ENCODE data around the gene YAE1.
A peak's percentile ranks its signal among the peaks of the same experiment; 100 is the strongest.

Gene YAE1

DNA sequence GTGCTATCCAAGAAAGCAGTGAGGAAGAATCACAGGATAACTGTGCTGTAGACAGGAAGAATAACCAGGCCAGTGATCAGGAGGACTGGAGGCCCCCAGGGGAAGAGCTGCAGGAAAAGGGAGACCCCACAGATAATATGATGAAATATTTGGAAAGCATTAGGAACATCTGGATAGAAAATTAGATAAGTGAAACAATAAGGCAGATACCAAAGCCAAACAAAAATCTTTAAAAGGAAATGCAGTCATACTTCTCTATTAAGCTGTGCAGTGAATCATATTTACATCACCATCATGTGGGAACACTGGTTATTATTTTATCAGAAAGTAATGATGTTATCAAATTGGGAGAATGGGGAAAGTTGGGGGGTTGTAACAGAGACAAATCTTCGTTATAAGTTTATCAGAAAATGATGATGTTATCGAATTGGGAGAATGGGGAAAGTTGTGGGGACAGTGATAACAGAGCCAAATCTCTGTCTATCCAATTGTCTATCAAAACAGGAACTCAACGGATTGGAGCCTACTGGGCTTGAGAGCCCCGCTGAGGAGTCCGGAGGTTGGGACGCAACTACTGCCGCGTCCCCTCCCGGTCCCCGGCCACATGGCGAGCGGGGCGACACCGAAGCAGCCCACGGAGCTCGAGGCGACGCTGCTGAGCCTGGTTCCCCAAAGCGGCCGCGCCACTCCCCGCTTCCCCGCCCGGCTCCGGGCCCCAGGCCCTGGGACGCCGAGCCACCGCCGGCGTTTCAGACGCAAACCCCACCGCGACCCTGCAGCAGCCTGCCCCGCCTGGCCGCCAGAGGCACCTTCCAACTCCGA, 43.1 kb downstream of the YAE1 start (continued):
- TF ChIP-seq OSR1 (CRISPR knock-in tag; IDR thresholded peaks at IDR 0.05) (no peak), SNAI2 (CRISPR knock-in tag; IDR thresholded peaks at IDR 0.05) (0 out of 2 replicates have a peak, but pooled peaks have one; percentile 12), BACH2 (CRISPR knock-in tag; IDR thresholded peaks at IDR 0.05; ENCODE audit: borderline replicate concordance) (no peak), TOX (CRISPR knock-in tag; IDR thresholded peaks at IDR 0.05; ENCODE audit: borderline replicate concordance) (no peak), ZNF8 (CRISPR knock-in tag; IDR thresholded peaks at IDR 0.05) (0 out of 2 replicates have a peak, but pooled peaks have one; percentile 12)
- TF ChIP-seq, protein P1, sequence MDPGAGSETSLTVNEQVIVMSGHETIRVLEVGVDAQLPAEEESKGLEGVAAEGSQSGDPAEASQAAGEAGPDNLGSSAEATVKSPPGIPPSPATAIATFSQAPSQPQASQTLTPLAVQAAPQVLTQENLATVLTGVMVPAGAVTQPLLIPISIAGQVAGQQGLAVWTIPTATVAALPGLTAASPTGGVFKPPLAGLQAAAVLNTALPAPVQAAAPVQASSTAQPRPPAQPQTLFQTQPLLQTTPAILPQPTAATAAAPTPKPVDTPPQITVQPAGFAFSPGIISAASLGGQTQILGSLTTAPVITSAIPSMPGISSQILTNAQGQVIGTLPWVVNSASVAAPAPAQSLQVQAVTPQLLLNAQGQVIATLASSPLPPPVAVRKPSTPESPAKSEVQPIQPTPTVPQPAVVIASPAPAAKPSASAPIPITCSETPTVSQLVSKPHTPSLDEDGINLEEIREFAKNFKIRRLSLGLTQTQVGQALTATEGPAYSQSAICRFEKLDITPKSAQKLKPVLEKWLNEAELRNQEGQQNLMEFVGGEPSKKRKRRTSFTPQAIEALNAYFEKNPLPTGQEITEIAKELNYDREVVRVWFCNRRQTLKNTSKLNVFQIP (CRISPR knock-in tag; IDR thresholded peaks at IDR 0.05; ENCODE audit: borderline replicate concordance, low read depth), result no peak
- TF ChIP-seq, protein P2, sequence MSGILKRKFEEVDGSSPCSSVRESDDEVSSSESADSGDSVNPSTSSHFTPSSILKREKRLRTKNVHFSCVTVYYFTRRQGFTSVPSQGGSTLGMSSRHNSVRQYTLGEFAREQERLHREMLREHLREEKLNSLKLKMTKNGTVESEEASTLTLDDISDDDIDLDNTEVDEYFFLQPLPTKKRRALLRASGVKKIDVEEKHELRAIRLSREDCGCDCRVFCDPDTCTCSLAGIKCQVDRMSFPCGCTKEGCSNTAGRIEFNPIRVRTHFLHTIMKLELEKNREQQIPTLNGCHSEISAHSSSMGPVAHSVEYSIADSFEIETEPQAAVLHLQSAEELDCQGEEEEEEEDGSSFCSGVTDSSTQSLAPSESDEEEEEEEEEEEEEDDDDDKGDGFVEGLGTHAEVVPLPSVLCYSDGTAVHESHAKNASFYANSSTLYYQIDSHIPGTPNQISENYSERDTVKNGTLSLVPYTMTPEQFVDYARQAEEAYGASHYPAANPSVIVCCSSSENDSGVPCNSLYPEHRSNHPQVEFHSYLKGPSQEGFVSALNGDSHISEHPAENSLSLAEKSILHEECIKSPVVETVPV (CRISPR knock-in tag; IDR thresholded peaks at IDR 0.05), result no peak

GRCh38 chr7:39609935-39610263, 43.7 kb downstream of the YAE1 start:
- peak; percentile 14 for ATAC-seq
- no peak for TF ChIP-seq ZNF565 (CRISPR knock-in tag; conservative IDR thresholded peaks at IDR 0.05; ENCODE audit: low read depth)
- TF ChIP-seq TOX (CRISPR knock-in tag; IDR thresholded peaks at IDR 0.05; ENCODE audit: borderline replicate concordance), result no peak
- no peak for TF ChIP-seq PATZ1 (CRISPR knock-in tag; IDR thresholded peaks at IDR 0.05; ENCODE audit: borderline replicate concordance)
- TF ChIP-seq GLIS3 (CRISPR knock-in tag; IDR thresholded peaks at IDR 0.05), result no peak
- TF ChIP-seq ZFP3 (CRISPR knock-in tag; IDR thresholded peaks at IDR 0.05), result no peak
- TF ChIP-seq ZC3H10 (CRISPR knock-in tag; IDR thresholded peaks at IDR 0.05), result no peak

GRCh38 chr7:39613577-39613976, 47.4 kb downstream of the YAE1 start:
- TF ChIP-seq, protein P1 (CRISPR knock-in tag; IDR thresholded peaks at IDR 0.05; ENCODE audit: borderline replicate concordance, low read depth), result no peak
- TF ChIP-seq ARNTL (CRISPR knock-in tag; IDR thresholded peaks at IDR 0.05; ENCODE audit: borderline replicate concordance, low read depth), result no peak
- TF ChIP-seq RARB (CRISPR knock-in tag; IDR thresholded peaks at IDR 0.05), result no peak
- no peak for TF ChIP-seq BACH2 (CRISPR knock-in tag; IDR thresholded peaks at IDR 0.05; ENCODE audit: borderline replicate concordance)
- TF ChIP-seq ZNF8 (CRISPR knock-in tag; IDR thresholded peaks at IDR 0.05), result no peak
- TF ChIP-seq ZFP30 (CRISPR knock-in tag; IDR thresholded peaks at IDR 0.05), result no peak
- TF ChIP-seq TOX (CRISPR knock-in tag; IDR thresholded peaks at IDR 0.05; ENCODE audit: borderline replicate concordance), result no peak
- no peak for TF ChIP-seq ZNF70 (CRISPR knock-in tag; IDR thresholded peaks at IDR 0.05)
- TF ChIP-seq PATZ1 (CRISPR knock-in tag; IDR thresholded peaks at IDR 0.05; ENCODE audit: borderline replicate concordance), result no peak
- ATAC-seq, result peak; percentile 67

DNA sequence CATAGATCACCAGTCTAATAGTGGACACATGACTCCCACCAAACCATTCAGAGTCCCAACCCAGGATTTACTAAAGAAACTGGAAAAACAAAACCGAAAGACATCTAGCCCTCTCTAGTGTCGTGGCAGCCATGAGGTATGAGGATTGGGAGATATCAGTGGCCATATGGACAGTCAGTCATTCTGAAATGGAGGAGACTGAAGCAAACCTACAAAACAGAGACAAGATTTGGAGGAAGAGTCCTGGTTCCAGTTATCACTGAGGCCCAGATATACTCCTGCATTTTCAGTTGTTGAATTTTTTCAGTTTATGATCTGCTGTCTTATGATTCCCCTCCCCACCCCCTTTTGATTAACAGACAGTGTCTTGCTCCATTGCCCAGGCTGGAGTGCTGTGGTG, 48.1 kb downstream of the YAE1 start:
- ATAC-seq, result no peak
- TF ChIP-seq ZFP30 (CRISPR knock-in tag; IDR thresholded peaks at IDR 0.05), result no peak
- no peak for TF ChIP-seq TCF4 (CRISPR knock-in tag; IDR thresholded peaks at IDR 0.05; ENCODE audit: borderline replicate concordance)
- no peak for TF ChIP-seq PPARA (CRISPR knock-in tag; IDR thresholded peaks at IDR 0.05; ENCODE audit: borderline replicate concordance)
- no peak for TF ChIP-seq PATZ1 (CRISPR knock-in tag; IDR thresholded peaks at IDR 0.05; ENCODE audit: borderline replicate concordance)
- TF ChIP-seq OSR1 (CRISPR knock-in tag; IDR thresholded peaks at IDR 0.05), result no peak
- no peak for TF ChIP-seq ZC3H10 (CRISPR knock-in tag; IDR thresholded peaks at IDR 0.05)
- TF ChIP-seq RARB (CRISPR knock-in tag; IDR thresholded peaks at IDR 0.05), result no peak
- no peak for TF ChIP-seq TOX (CRISPR knock-in tag; IDR thresholded peaks at IDR 0.05; ENCODE audit: borderline replicate concordance)
- TF ChIP-seq, protein P3, sequence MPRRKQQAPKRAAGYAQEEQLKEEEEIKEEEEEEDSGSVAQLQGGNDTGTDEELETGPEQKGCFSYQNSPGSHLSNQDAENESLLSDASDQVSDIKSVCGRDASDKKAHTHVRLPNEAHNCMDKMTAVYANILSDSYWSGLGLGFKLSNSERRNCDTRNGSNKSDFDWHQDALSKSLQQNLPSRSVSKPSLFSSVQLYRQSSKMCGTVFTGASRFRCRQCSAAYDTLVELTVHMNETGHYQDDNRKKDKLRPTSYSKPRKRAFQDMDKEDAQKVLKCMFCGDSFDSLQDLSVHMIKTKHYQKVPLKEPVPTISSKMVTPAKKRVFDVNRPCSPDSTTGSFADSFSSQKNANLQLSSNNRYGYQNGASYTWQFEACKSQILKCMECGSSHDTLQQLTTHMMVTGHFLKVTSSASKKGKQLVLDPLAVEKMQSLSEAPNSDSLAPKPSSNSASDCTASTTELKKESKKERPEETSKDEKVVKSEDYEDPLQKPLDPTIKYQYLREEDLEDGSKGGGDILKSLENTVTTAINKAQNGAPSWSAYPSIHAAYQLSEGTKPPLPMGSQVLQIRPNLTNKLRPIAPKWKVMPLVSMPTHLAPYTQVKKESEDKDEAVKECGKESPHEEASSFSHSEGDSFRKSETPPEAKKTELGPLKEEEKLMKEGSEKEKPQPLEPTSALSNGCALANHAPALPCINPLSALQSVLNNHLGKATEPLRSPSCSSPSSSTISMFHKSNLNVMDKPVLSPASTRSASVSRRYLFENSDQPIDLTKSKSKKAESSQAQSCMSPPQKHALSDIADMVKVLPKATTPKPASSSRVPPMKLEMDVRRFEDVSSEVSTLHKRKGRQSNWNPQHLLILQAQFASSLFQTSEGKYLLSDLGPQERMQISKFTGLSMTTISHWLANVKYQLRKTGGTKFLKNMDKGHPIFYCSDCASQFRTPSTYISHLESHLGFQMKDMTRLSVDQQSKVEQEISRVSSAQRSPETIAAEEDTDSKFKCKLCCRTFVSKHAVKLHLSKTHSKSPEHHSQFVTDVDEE (CRISPR knock-in tag; IDR thresholded peaks at IDR 0.05), result no peak
- no peak for TF ChIP-seq ZNF8 (CRISPR knock-in tag; IDR thresholded peaks at IDR 0.05)
- no peak for TF ChIP-seq ZNF70 (CRISPR knock-in tag; IDR thresholded peaks at IDR 0.05)
- no peak for TF ChIP-seq CSDC2 (CRISPR knock-in tag; IDR thresholded peaks at IDR 0.05)

Data from SK-N-SH treated with all-trans-retinoic acid at 6 μM for 48 hours (cell line).